ENCODE measurements around the gene SLC45A3. TPM values are rescaled to one million over a fixed set of nuclear protein-coding genes. Genes with fewer than 3 reads are reported as not detected.

The SLC45A3 gene
- total and polyA plus RNA-seq, 2 of the 8 experiments (the other 6 are each of a cell fraction or from before 2014, with no cell fraction given): 13.0 to 14.3 TPM

GRCh38 chr1:205668951-205669340 lies 11.4 kb downstream of the SLC45A3 start:
- 0 out of 2 replicates have a peak overlapping the region, but pooled peaks have one; percentile 3 for H2BK20ac ChIP-seq (ENCODE audit: low read length)
- ChIA-PET CTCF (ENCODE audit: partially characterized antibody) (interaction anchor here (0.7 to 18.5 kb wide), 8 partner anchors 10 to 123 kb away, joined by 3 to 856 read pairs (median 4); partner anchors contain the start of gene SLC45A3), POLR2A (ENCODE audit: partially characterized antibody) (interaction anchor here (0.9 to 19.3 kb wide), 7 partner anchors 9 to 80 kb away, joined by 4 to 241 read pairs (median 8); partner anchors contain the start of gene SLC45A3)
- H2BK120ac ChIP-seq (replicated peaks; ENCODE audit: low read depth, low read length): peak overlapping the region; percentile 33
- no peaks in the 10 kb centered on the region for H3K9me3 ChIP-seq (ENCODE audit: insufficient read depth in 2 of 2, low read depth in 1 of 2, low read length in 1 of 2)
- peak overlapping the region; percentile 40; the same call in 1 of the 2 replicates for H2BK15ac ChIP-seq (ENCODE audit: low read length)
- no peak for DNase-seq (ENCODE audit: low read depth in 1 of 2, low spot score in 2 of 2)
- WGBS, 2 experiments (ENCODE audit: extremely low coverage in 1 of 2, insufficient coverage in 1 of 2, insufficient read length in 1 of 2, insufficient replicate concordance in 2 of 2, low coverage in 1 of 2, low lambda C conversion rate in 2 of 2, missing lambda C conversion rate in 1 of 2): 60% methylated on average over 5 of the region's 5 CpGs; no CpG with 5 or more reads in 1 of the 2 experiments
- H3K4ac ChIP-seq (replicated peaks; ENCODE audit: insufficient read length, low read depth, low read length): peak overlapping the region; percentile 46
- H3K4me1 ChIP-seq (replicated peaks in 1 of 4; ENCODE audit: control insufficient read depth in 3 of 4, insufficient read depth in 4 of 4, low read length in 3 of 4): peaks cover 17 to 54% (median 44%) of the 10 kb centered on the region in 4 experiments
- peaks cover 0 to 6% (median 1%) of the 10 kb centered on the region in 4 experiments; a peak in 2 of 8 replicates for H3K36me3 ChIP-seq (ENCODE audit: control insufficient read depth in 2 of 4, insufficient read depth in 4 of 4, low read length in 3 of 4)
- peak in 1 of 2 experiments; percentile 12; a peak in 1 of 4 replicates for TF ChIP-seq RAD21 (IDR thresholded peaks at IDR 0.05 in 1 of 2, conservative IDR thresholded peaks at IDR 0.05 in 1 of 2; ENCODE audit: low read depth in 2 of 2, low read length in 2 of 2)
- no peak for TF ChIP-seq KDM4A (IDR thresholded peaks at IDR 0.05; ENCODE audit: low read depth, low read length, severe bottlenecking)
- TF ChIP-seq, protein P1, sequence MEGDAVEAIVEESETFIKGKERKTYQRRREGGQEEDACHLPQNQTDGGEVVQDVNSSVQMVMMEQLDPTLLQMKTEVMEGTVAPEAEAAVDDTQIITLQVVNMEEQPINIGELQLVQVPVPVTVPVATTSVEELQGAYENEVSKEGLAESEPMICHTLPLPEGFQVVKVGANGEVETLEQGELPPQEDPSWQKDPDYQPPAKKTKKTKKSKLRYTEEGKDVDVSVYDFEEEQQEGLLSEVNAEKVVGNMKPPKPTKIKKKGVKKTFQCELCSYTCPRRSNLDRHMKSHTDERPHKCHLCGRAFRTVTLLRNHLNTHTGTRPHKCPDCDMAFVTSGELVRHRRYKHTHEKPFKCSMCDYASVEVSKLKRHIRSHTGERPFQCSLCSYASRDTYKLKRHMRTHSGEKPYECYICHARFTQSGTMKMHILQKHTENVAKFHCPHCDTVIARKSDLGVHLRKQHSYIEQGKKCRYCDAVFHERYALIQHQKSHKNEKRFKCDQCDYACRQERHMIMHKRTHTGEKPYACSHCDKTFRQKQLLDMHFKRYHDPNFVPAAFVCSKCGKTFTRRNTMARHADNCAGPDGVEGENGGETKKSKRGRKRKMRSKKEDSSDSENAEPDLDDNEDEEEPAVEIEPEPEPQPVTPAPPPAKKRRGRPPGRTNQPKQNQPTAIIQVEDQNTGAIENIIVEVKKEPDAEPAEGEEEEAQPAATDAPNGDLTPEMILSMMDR (IDR thresholded peaks at IDR 0.05; ENCODE audit: control extremely low read depth in 1 of 3, insufficient read depth in 1 of 3, low read depth in 1 of 3, low read length in 3 of 3): 0 out of 4 replicates have a peak, but pooled peaks of 1 of the 3 experiments have one; percentile 9
- TF ChIP-seq, protein P2, sequence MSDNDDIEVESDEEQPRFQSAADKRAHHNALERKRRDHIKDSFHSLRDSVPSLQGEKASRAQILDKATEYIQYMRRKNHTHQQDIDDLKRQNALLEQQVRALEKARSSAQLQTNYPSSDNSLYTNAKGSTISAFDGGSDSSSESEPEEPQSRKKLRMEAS (IDR thresholded peaks at IDR 0.05): peak; percentile 84
- TF ChIP-seq, protein P3, sequence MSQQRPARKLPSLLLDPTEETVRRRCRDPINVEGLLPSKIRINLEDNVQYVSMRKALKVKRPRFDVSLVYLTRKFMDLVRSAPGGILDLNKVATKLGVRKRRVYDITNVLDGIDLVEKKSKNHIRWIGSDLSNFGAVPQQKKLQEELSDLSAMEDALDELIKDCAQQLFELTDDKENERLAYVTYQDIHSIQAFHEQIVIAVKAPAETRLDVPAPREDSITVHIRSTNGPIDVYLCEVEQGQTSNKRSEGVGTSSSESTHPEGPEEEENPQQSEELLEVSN (IDR thresholded peaks at IDR 0.05): peak; percentile 53; the same call in 1 of the 2 replicates
- no peak for TF ChIP-seq BACH1 (IDR thresholded peaks at IDR 0.05; ENCODE audit: low read length)
- TF ChIP-seq CBX5 (IDR thresholded peaks at IDR 0.05; ENCODE audit: low read depth, low read length): no peak
- H3K14ac ChIP-seq (ENCODE audit: insufficient read length): no peak overlapping the region
- H3K27ac ChIP-seq (ENCODE audit: low read depth, low read length): no peak overlapping the region
- peaks cover 1 to 2% of the 10 kb centered on the region in 2 experiments for H4K20me1 ChIP-seq (replicated peaks in 1 of 2; ENCODE audit: control insufficient read depth in 1 of 2, insufficient read depth in 2 of 2, low read length in 2 of 2)
- H4K91ac ChIP-seq (replicated peaks; ENCODE audit: insufficient read length, low read length): peak overlapping the region; percentile 13
- peak overlapping the region; percentile 96; the same call in 1 of the 2 replicates for H3K18ac ChIP-seq (ENCODE audit: extremely low read depth, low read length)
- H3K23me2 ChIP-seq (ENCODE audit: low read depth, low read length): no peaks in the 10 kb centered on the region
- no peaks in the 10 kb centered on the region for H3K27me3 ChIP-seq (replicated peaks in 1 of 4; ENCODE audit: control insufficient read depth in 3 of 4, extremely low read depth in 1 of 4, insufficient read depth in 3 of 4, low read length in 3 of 4)
- peak overlapping the region; percentile 64 to 77; a peak in 2 of 4 replicates for H3K4me2 ChIP-seq (ENCODE audit: insufficient read depth in 1 of 2, low read depth in 2 of 2, low read length in 2 of 2)
- H2BK12ac ChIP-seq (ENCODE audit: low read depth, low read length): 0 out of 2 replicates have a peak overlapping the region, but pooled peaks have one; percentile 94
- no peak overlapping the region; the same call in 1 of the 2 replicates for H2AK5ac ChIP-seq (ENCODE audit: low read depth, low read length)
- peaks cover 14% of the 10 kb centered on the region for H3K79me1 ChIP-seq (ENCODE audit: low read depth, low read length)
- H4K5ac ChIP-seq (ENCODE audit: insufficient read length, low read depth, low read length): no peak overlapping the region
- H2AFZ ChIP-seq (ENCODE audit: low read length): no peak overlapping the region
- H4K8ac ChIP-seq (ENCODE audit: extremely low read depth, insufficient read depth, low read length): peak overlapping the region; percentile 54; the same call in 1 of the 2 replicates
- no peak overlapping the region for H3K56ac ChIP-seq (replicated peaks; ENCODE audit: insufficient read length, low read depth, low read length)
- H3K23ac ChIP-seq (ENCODE audit: insufficient read length): no peak overlapping the region
- H3K79me2 ChIP-seq (ENCODE audit: control insufficient read depth in 1 of 2, insufficient read depth in 2 of 2, low read length in 2 of 2): peaks cover 0 to 39% of the 10 kb centered on the region in 2 experiments; a peak in 2 of 4 replicates
- no peak overlapping the region for H3K4me3 ChIP-seq (ENCODE audit: extremely low read depth in 1 of 4, insufficient read depth in 2 of 4, low read depth in 3 of 4, low read length in 4 of 4)
- H2BK5ac ChIP-seq (ENCODE audit: low read depth, low read length): 0 out of 2 replicates have a peak overlapping the region, but pooled peaks have one; percentile 57
- FAIRE-seq: no peak
- H3K9ac ChIP-seq (replicated peaks in 1 of 4; ENCODE audit: extremely low read depth in 1 of 4, low read depth in 3 of 4, low read length in 3 of 4): no peak overlapping the region

All from H1 (cell line).